OCI-LY7 (cell line): ENCODE results near the gene NPBWR2. TPM values are rescaled to one million over a fixed set of nuclear protein-coding genes. Genes with fewer than 3 reads are reported as not detected.

Experiments
- BruUV-seq: library from RNA; stranded (reverse); fragments of 400-500 nt; replicated peaks from 2 replicates; lab custom pipeline; 2021; lab: Mats Ljungman, UMichigan
- CTCF ChIA-PET: fragments of 300-600 bp; sonication (Branson Sonifier 250); formaldehyde crosslinking; loops from one replicate; lab custom pipeline; 2022; ENCODE audit warnings: antibody characterized with exemption; ENCODE audit not compliant: unreplicated experiment; lab: Charles Lee
- POLR2A ChIA-PET: fragments of 300-600 bp; sonication (Branson Sonifier 250); formaldehyde crosslinking; loops from one replicate; lab custom pipeline; 2022; ENCODE audit warnings: antibody characterized with exemption; lab: Charles Lee
- DNase-seq: peaks from one replicate; pipeline ENCODE4 v3.0.0-alpha.2; 2015; ENCODE audit warnings: low spot score
- H2AFZ ChIP-seq: fragments of 200-600 bp; sonication (generic), shearing (Covaris generic); 2 replicates; pipeline ENCODE4 v1.6.1; 2014; ENCODE audit warnings: mild to moderate bottlenecking, antibody characterized with exemption, low read length, moderate library complexity
- H3K27ac ChIP-seq: fragments of 200-600 bp; sonication (generic); 2 replicates; pipeline ENCODE4 v1.5.1; 2014; ENCODE audit warnings: mixed run types, low read depth, mild to moderate bottlenecking, moderate library complexity, low read length, inconsistent platforms; ENCODE audit not compliant: poor library complexity, severe bottlenecking
- H3K36me3 ChIP-seq: fragments of 200-600 bp; sonication (generic); 2 replicates; pipeline ENCODE4 v1.6.1; 2014; ENCODE audit warnings: mild to moderate bottlenecking, antibody characterized with exemption, low read length, moderate library complexity, mixed read lengths; ENCODE audit not compliant: insufficient read depth
- H3K4me1 ChIP-seq: fragments of 200-600 bp; sonication (generic); 2 replicates; pipeline ENCODE4 v1.5.1; 2014; ENCODE audit warnings: mild to moderate bottlenecking, low read length; ENCODE audit not compliant: insufficient read depth, poor library complexity, severe bottlenecking
- H3K4me2 ChIP-seq: fragments of 200-600 bp; sonication (generic); 2 replicates; pipeline ENCODE4 v1.6.1; 2014; ENCODE audit warnings: mild to moderate bottlenecking, low read length
- H3K4me3 ChIP-seq: fragments of 200-600 bp; sonication (generic); 2 replicates; pipeline ENCODE4 v1.5.1; 2014; ENCODE audit warnings: mild to moderate bottlenecking, low read depth, low read length; ENCODE audit not compliant: poor library complexity, severe bottlenecking
- H3K79me2 ChIP-seq: fragments of 200-600 bp; sonication (generic); 2 replicates; pipeline ENCODE4 v1.6.1; 2016; ENCODE audit warnings: low read depth, mild to moderate bottlenecking, low read length, moderate library complexity, mixed read lengths; ENCODE audit not compliant: insufficient read depth
- H3K9me2 ChIP-seq: fragments of 200-600 bp; sonication (generic); 2 replicates; pipeline ENCODE4 v1.6.1; 2016; ENCODE audit warnings: mild to moderate bottlenecking, low read length, mixed read lengths; ENCODE audit not compliant: insufficient read depth
- H3K9me3 ChIP-seq: fragments of 200-600 bp; sonication (generic); 2 replicates; pipeline ENCODE4 v1.6.1; 2014; ENCODE audit warnings: mild to moderate bottlenecking, mixed run types, low read length, mixed read lengths
- H4K20me1 ChIP-seq: fragments of 200-600 bp; sonication (generic); 2 replicates; pipeline ENCODE4 v1.6.1; 2014; ENCODE audit warnings: mild to moderate bottlenecking, antibody characterized with exemption, low read length, moderate library complexity, mixed read lengths; ENCODE audit not compliant: insufficient read depth
- CTCF ChIP-seq: fragments of 200-600 bp; sonication (generic); conservative IDR thresholded peaks from 2 replicates; pipeline ENCODE4 v1.5.1; 2014; ENCODE audit warnings: mild to moderate bottlenecking, antibody characterized with exemption, low read length, moderate library complexity, mixed read lengths
- EZH2phosphoT487 ChIP-seq: fragments of 200-600 bp; sonication (generic); IDR thresholded peaks from 2 replicates; pipeline ENCODE4 v1.6.1; 2018; ENCODE audit warnings: low read depth, borderline replicate concordance, mild to moderate bottlenecking, mixed run types, antibody characterized with exemption, low read length, moderate library complexity, mixed read lengths
- intact Hi-C: fragments of 100-400 bp; cut with micrococcal nuclease; formaldehyde crosslinking; loops from one replicate; pipeline ENCODE4 v1.10.0; 2022; ENCODE audit not compliant: unreplicated experiment
- total RNA-seq, 2 experiments: library from RNA; depleted of rRNA in 1 of 2; stranded (reverse); fragments of >200 nt in 1 of 2; shearing (Covaris generic) in 1 of 2; gene quantifications; 2 replicates each; pipeline ENCODE4 v1.2.3, GENCODE V29; 2014 to 2022

Gene NPBWR2
- total RNA-seq, 2 experiments from 2014 or later = not detected

- intact Hi-C loops = no loop called here
- no peak overlapping the region for H2AFZ ChIP-seq
- ChIA-PET CTCF (no interaction called here), POLR2A (no interaction called here)
- peaks cover 13% of the 10 kb centered on the region; the same call in 1 of the 2 replicates for H3K9me3 ChIP-seq
- no peaks in the 10 kb centered on the region for H3K9me2 ChIP-seq
- no peak for DNase-seq
- BruUV-seq = no TSS peak
- H4K20me1 ChIP-seq = no peaks in the 10 kb centered on the region
- H3K4me2 ChIP-seq = no peak overlapping the region
- no peaks in the 10 kb centered on the region for H3K79me2 ChIP-seq
- no peaks in the 10 kb centered on the region for H3K36me3 ChIP-seq
- no peaks in the 10 kb centered on the region for H3K4me1 ChIP-seq
- no peak overlapping the region for H3K4me3 ChIP-seq
- TF ChIP-seq CTCF (no peak), EZH2phosphoT487 (no peak)
- H3K27ac ChIP-seq = no peak overlapping the region
Measured at GRCh38 chr20:64149809-64150560, 42.6 kb upstream of the NPBWR2 start.

GRCh38 chr20:64149141-64149540 is 41.8 kb upstream of the NPBWR2 start:
- Histone ChIP-seq H3K36me3 (no peaks in the 10 kb centered on the region), H3K27ac (no peak overlapping the region), H3K9me3 (peaks cover 19% of the 10 kb centered on the region; the same call in 1 of the 2 replicates), H3K4me1 (no peaks in the 10 kb centered on the region), H3K4me3 (no peak overlapping the region), H3K9me2 (no peaks in the 10 kb centered on the region), H3K79me2 (no peaks in the 10 kb centered on the region), H2AFZ (no peak overlapping the region), H4K20me1 (no peaks in the 10 kb centered on the region), H3K4me2 (no peak overlapping the region)
- intact Hi-C loops = no loop called here
- CTCF ChIA-PET = no interaction called here
- BruUV-seq = no TSS peak
- POLR2A ChIA-PET = no interaction called here
- DNase-seq = no peak
- no peak for TF ChIP-seq CTCF
- TF ChIP-seq EZH2phosphoT487 = no peak

GRCh38 chr20:64148581-64148980 is 41.2 kb upstream of the NPBWR2 start:
- no peaks in the 10 kb centered on the region for H3K79me2 ChIP-seq
- intact Hi-C loops = no loop called here
- no peak for DNase-seq
- no peaks in the 10 kb centered on the region for H3K9me2 ChIP-seq
- TF ChIP-seq CTCF = no peak
- no peak for TF ChIP-seq EZH2phosphoT487
- H3K9me3 ChIP-seq = peaks cover 23% of the 10 kb centered on the region; the same call in 1 of the 2 replicates
- no peak overlapping the region for H3K27ac ChIP-seq
- no peak overlapping the region for H3K4me3 ChIP-seq
- no peak overlapping the region for H3K4me2 ChIP-seq
- H3K36me3 ChIP-seq = no peaks in the 10 kb centered on the region
- no TSS peak for BruUV-seq
- H3K4me1 ChIP-seq = no peaks in the 10 kb centered on the region
- POLR2A ChIA-PET = no interaction called here
- CTCF ChIA-PET = no interaction called here
- H4K20me1 ChIP-seq = no peaks in the 10 kb centered on the region
- no peak overlapping the region for H2AFZ ChIP-seq
